Body of pancreas (tissue), 4 donors: ENCODE measurements around the gene NRG3.

Experiments
- POLR2A ChIP-seq, 3 donors: fragments of 450-650 bp; IDR thresholded peaks; one replicate each; pipeline ENCODE4 v1.6.1; 2016; ENCODE audit warnings: antibody characterized with exemption in 3 of 3, mild to moderate bottlenecking in 2 of 3
- TF ChIP-seq, protein P1 (sequence below), 7 experiments: fragments of 450-650 bp in 4 of 7; fragments of 200-600 bp in 3 of 7; sonication (generic) in 3 of 7; IDR thresholded peaks; one replicate each; pipeline ENCODE4 v1.5.1; 2016 to 2019; ENCODE audit warnings: antibody characterized with exemption in 7 of 7

DNA sequence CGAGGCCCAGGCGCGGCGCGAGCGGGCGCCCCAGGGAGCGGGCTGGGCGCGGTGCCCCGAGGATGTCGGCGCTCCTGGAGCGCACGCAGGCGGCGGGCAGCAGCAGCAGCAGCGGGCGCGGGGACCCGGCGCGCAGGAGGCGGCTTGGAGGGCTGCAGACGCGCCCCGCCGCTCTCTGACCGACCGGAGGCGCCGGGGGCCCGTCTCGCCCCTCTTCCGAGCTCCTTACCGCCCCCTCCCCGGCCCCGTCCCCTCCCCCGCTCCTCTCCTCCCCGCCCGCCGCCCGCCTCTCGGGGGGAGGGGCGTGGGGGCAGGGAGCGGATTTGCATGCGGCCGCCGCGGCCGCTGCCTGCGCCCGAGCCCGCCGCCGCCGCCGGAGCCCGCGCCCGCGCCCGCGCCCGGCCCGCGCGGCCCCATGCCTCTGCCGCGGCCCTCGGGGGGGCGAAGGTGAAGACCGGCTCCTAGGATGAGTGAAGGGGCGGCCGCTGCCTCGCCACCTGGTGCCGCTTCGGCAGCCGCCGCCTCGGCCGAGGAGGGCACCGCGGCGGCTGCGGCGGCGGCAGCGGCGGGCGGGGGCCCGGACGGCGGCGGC lies at the start of gene NRG3:
- no peak for TF ChIP-seq POLR2A (IDR thresholded peaks at IDR 0.05)
- TF ChIP-seq, protein P1, sequence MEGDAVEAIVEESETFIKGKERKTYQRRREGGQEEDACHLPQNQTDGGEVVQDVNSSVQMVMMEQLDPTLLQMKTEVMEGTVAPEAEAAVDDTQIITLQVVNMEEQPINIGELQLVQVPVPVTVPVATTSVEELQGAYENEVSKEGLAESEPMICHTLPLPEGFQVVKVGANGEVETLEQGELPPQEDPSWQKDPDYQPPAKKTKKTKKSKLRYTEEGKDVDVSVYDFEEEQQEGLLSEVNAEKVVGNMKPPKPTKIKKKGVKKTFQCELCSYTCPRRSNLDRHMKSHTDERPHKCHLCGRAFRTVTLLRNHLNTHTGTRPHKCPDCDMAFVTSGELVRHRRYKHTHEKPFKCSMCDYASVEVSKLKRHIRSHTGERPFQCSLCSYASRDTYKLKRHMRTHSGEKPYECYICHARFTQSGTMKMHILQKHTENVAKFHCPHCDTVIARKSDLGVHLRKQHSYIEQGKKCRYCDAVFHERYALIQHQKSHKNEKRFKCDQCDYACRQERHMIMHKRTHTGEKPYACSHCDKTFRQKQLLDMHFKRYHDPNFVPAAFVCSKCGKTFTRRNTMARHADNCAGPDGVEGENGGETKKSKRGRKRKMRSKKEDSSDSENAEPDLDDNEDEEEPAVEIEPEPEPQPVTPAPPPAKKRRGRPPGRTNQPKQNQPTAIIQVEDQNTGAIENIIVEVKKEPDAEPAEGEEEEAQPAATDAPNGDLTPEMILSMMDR (IDR thresholded peaks at IDR 0.05), result no peak
